Activated T-helper 1 cell treated with Interleukin-2 at 50 U/mL for 16 hours (primary cell): ENCODE data around the gene MYO15B.

Source experiments
- DNase-seq: peaks from one replicate; pipeline ENCODE4 v3.0.0-alpha.2; 2020; ENCODE audit warnings: low read depth

The MYO15B gene

GRCh38 chr17:75587675-75588595 is at the start of gene MYO15B:
MYO15B (plus strand) TSS chr17:75587800; CDS start chr17:75588058, 258 bp downstream.
- DNase-seq = peak; percentile 48

- no peak for DNase-seq
Observed at GRCh38 chr17:75539967-75540729, 47.5 kb upstream of the MYO15B start.

- no peak for DNase-seq
Observed at GRCh38 chr17:75540923-75541503, 46.6 kb upstream of the MYO15B start.

GRCh38 chr17:75542229-75542628 is 45.4 kb upstream of the MYO15B start:
- no peak for DNase-seq

- no peak for DNase-seq
Observed at GRCh38 chr17:75542728-75543336, 44.8 kb upstream of the MYO15B start.

GRCh38 chr17:75544250-75544649 is 43.4 kb upstream of the MYO15B start:
- DNase-seq = no peak

- DNase-seq = no peak
Observed at GRCh38 chr17:75546181-75546580, 41.4 kb upstream of the MYO15B start.

- DNase-seq = no peak
Observed at GRCh38 chr17:75547091-75547490, 40.5 kb upstream of the MYO15B start.

- no peak for DNase-seq
Observed at GRCh38 chr17:75548813-75549212, 38.8 kb upstream of the MYO15B start.

- DNase-seq = no peak
Observed at GRCh38 chr17:75549246-75550138, 38.1 kb upstream of the MYO15B start.

- no peak for DNase-seq
Observed at GRCh38 chr17:75550139-75550465, 37.5 kb upstream of the MYO15B start.

GRCh38 chr17:75551266-75551665 is 36.3 kb upstream of the MYO15B start:
- DNase-seq = no peak

- no peak for DNase-seq
Observed at GRCh38 chr17:75552425-75553294, 34.9 kb upstream of the MYO15B start.

- DNase-seq = no peak
Observed at GRCh38 chr17:75553295-75554110, 34.1 kb upstream of the MYO15B start.

- no peak for DNase-seq
Observed at GRCh38 chr17:75555679-75556153, 31.9 kb upstream of the MYO15B start.

- no peak for DNase-seq
Observed at GRCh38 chr17:75557075-75557851, 30.3 kb upstream of the MYO15B start.

GRCh38 chr17:75557852-75558665 is 29.5 kb upstream of the MYO15B start:
- no peak for DNase-seq
